HG02588 (cell line): ENCODE data around the gene MET.
"Not testable (repeated sequence)": the region's sequence is repeated elsewhere in the genome, so short reads cannot be mapped to it uniquely, and the experiment has no call there.

Experiments used
- ATAC-seq: cut with Tn5 transposase; IDR thresholded peaks from one replicate; pipeline ENCODE4 v1.9.1; 2021; ENCODE audit warnings: mild to moderate bottlenecking, moderate library complexity; ENCODE audit not compliant: unreplicated experiment

MET gene

DNA sequence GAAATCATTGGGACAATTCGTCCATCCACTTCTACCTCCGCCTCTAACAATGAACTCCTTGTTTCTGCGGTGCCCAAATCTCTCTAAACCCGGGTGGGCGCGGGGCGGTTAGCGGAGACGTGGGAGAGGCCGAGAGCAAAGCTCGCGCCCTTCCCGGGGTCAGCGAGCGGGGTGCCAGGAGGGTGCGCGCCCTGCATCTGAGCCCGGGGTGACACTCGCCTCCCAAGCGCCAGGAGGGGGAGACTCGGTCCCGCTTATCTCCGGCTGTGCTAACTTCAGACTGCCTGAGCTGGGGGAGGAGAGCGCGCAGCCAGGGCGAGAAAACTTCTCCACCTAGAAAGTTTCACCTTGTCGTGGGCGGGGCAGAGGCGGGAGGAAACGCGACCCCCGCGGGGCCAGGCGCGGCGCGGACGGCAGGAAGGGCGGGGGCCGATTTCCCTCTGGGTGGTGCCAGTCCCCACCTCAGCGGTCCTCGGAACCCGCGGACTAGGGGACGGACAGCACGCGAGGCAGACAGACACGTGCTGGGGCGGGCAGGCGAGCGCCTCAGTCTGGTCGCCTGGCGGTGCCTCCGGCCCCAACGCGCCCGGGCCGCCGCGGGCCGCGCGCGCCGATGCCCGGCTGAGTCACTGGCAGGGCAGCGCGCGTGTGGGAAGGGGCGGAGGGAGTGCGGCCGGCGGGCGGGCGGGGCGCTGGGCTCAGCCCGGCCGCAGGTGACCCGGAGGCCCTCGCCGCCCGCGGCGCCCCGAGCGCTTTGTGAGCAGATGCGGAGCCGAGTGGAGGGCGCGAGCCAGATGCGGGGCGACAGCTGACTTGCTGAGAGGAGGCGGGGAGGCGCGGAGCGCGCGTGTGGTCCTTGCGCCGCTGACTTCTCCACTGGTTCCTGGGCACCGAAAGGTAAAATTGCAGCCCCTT is at the start of gene MET:
MET (plus strand) TSS at position 516 of the 915 bp plus-strand sequence. CDS start 26,889 bp downstream, outside the sequence.
- ATAC-seq: peak; percentile 95

DNA sequence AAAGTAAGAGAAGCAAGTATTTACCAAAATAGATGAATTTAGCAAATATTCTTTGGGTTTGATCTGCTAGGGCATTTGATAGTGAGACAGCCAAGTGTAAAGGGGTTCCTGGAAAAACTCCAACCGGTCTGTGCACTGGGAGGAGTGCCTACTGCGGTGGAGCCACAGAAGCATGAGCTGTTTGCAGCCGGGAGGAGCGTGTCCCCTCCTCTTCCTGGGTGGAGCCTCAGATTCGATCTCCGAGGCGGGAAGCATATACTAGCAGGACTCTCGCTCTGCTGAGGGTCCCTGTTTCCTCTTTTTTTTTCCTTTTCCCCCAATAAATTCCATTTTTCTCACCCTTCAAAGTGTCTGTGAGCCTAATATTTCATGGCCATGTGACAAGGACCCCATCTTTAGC is 45.1 kb upstream of the MET start:
- no peak for ATAC-seq

DNA sequence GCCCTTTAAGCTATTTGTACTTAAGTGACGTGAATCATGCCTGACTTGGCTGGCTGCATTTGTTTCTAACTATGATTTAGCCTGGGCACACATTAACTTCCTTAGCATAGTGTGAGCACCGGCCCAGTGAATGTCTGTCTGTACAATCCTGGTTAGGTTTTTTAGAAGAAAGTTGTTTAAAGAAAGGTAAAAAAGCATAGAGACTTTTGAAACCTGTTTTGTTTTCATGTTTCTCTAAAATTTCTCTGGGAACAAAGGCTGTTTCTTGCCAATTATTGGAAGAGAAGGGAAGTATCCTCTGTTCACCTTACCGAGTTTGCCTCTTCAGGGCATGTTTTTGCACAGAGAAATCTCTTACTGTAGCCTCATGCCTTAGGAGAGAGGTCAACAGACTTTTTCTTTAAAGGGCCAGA is 42.9 kb upstream of the MET start:
- no peak for ATAC-seq

DNA sequence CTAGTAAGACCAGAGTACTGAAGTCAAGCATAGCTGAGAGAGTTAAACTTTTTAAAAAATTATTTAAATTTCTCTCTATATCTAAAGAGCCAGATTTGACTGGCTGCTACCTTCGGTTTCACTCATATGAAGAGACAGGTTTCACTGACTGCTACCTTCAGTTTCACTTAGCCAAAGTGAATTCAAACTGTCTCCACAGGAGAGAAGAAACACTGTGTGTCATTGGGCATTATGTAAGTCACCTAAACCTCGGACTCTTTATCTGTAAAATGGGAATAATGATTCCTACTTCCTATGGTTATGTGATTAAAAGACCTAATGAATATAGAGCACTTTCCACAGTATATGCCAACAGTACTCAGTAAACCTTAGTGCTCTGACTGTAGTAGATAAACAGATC is 41.6 kb upstream of the MET start:
- peak; percentile 90 for ATAC-seq

DNA sequence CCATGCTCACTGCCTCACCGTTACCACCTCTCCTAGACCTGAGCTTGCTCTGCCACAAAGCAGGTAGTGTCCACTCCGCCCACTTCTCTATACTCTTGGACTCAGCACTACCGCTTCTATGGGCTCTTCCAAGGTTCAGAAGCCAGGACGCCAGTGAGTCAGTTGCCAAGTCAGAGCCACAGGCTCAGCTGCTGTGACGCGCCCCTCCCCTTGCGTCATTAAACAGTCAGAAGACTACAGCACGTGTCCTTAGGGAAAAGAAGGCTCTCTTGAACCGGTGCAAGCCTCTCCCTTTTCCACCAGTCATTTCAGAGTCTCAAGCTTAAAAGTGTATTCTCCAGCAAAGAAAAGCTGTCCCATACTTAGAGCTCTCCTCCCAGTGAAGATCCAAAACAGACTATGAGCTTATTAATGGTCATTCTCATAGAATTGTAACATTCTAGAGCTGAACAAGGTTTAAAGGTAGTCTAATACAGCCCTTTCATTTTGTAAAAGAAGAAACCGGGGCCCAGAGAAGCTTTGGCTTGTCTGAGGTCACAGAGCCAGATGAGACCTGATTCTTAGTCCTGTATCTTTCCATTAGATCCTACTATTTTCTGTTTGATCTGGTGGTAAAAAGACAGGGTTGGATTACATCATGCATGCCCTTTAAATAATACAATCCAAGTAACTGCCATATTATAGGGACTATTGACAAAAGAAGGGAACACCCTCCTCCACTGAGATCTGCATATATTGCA is 40.9 kb upstream of the MET start:
- peak; percentile 56 for ATAC-seq

DNA sequence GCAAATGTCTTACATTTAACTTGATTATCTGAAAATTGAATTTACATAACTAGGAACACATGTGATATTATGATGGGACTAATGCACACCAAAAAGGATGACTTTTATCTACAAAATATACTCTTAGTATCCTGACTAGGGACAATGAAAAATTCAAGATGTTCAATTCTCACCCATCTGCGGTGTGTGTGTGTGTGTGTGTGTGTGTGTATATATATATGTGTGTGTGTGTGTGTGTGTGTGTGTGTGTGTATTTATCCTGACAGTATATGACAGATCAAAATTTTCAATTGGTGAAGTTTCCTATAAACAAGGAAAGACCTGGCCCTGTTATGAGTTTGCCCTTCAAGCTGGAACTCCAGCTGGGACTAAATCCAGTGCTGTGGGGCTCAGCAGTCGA is 40.3 kb upstream of the MET start:
- ATAC-seq: no peak

DNA sequence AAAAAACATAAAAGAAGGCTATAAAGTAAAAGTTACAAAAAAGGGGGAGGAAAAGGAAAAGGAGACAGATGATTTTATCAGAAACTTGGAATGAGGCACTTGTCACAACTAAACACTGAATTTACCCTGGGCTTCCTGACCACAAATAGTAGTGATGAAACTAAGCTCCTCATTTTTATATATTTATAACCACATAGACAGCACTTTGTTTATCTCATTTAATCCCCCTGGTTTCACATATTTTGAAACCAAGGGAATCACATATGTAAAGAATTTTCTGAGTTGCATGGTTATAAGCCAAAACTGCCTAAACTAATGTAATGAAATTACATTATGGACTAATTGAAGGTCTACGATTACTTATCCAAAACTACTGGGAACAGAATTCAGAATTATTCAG is 39.6 kb upstream of the MET start:
- no peak for ATAC-seq

DNA sequence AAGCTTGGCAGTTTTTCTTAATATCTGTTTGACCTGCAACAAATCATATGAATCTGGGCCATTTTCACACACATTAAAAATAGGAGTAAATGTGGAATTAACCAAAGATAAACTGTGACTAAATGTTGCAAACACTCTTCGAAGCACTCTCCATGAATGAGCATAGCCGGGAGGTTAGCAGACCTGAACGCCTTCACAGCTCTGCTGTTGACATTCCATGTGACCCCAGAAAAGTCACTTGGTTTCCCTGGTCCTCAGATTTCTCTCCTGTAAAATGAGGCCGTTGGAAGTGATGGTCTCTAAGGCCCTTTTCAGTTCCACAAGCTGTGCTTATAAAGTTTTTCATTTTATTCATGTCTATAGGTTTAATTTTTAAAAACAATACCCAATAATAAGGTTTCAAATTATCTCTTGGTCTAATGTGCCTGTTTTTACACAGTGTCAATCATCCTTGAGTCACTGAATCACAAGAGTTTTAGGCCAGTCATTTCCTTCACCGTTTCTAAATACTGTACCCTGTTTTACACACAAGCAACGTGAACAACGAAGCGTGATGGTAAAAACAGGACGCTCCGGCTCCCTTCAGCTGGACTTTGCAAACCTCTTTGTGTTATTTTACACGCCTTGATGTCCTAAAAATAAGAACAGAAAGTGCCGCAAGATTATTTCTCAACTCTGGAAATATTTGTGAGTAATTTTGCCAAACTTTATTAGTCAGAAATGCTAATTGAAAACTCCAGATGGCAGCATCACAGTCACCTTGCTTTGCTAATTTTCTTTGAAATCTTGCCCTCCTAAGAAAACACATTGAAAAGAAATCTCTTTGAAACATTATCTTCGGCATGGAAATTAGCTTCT is 38.6 kb upstream of the MET start:
- peak; percentile 40 for ATAC-seq

DNA sequence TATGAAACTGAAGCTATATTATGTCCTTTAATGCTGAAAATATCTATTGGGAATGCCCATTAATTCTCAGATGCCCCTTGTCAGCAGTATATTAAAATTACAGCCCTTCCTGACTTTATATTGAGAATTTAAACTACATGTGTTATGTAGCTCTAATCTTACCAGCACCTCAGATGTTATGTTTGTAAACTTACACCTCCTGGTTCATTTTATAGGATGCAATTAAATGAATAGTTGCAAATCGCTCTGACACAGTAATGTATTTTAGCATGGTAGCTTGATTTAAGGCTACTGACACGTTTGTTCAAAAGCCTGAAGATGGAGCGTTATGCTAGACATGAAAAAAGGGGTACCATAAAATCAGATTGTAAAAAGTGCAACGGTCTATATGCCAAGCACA is 35.0 kb upstream of the MET start:
- ATAC-seq: no peak

DNA sequence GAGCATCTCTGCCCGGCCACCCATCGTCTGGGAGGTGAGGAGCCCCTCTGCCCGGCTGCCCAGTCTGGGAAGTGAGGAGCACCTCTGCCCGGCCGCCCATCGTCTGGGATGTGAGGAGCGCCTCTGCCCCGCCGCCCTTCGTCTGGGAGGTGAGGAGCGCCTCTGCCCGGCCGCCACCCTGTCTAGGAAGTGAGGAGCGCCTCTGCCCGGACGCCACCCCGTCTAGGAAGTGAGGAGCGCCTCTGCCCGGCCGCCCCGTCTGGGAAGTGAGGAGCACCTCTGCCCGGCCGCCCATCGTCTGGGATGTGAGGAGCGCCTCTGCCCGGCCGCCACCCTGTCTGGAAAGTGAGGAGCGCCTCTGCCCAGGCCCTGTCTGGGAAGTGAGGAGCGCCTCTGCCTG is 33.4 kb upstream of the MET start:
- ATAC-seq: not testable (repeated sequence)

DNA sequence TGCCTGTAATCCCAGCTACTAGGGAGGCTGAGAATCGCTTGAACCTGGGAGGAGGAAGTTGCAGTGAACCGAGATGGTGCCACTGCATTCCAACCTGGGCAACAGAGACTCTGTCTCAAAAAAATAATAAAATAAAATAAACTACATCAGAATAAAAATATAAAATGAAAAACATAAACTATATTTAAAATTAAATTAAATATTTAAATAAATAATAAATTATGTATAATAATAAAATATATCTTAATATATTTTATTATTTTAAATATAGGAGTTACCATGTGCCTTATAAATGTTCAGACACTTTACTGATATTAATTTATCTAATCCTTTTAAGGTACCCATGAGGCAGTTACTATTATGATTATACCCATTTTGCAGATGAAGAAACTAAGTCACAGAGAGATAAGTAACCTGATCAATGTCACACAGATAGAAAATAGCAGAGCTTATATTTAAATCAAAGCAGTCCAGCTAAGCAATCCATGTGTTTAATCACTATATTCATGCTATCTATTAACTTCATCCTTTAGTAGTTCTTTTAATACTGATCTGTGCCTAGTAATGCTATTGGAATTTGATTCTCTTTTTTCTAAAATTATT is 30.3 kb upstream of the MET start:
- ATAC-seq: no peak

DNA sequence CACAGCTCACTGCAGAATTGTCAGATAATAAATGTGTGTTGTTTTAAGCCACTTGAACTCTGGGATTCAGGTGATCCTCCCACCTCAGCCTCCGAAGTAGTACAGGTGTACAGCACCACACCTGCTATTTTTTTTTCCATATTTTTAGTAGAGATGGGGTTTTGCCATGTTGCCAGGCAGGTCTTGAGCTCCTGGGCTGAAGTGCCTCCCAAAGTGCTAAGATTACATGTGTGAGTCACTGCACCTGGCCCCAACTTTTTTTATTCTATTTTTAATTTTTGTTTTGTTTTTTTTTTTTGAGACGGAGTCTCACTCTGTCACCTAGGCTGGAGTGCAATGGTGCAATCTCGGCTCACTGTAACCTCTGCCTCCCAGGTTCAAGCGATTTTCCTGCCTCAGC is 28.8 kb upstream of the MET start:
- not testable (repeated sequence) for ATAC-seq

DNA sequence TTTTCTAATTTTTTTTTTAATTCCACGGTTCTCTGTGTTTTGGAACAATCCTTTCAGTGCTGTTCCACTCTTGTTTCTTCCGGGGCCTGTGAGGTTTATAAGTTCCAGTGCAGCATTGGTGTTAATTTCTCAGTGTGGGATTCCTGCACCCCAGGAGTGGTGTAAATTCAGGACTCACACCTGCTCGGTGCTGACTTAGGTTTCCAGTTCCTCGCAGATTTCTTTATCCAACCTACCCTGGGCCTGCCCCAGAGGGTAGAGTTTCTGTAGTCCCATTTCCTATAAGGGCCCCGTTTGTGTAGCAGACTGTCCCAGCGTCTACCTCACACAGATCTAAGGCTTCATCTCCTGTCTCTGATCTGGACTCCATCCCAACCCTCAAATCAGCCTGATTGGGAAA is 27.4 kb upstream of the MET start:
- no peak for ATAC-seq

DNA sequence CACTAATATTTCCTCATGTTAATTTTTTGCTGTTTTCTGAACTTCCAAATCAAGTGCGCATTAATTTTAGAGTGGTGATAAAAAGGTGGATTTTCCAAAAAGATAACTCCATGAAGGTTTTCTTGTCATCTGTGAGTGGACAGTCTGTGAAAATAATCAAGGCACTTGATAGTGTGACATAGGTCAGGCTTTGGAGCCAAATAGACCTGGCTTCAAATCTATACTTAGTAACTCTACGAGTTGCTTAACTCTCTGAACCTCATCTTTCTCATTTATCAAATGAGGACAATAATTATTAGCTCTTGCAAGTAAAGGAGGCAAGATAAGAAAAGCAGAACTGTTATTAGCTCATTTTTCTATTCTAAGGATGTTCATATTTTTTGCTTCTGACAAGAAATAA is 24.7 kb upstream of the MET start:
- ATAC-seq: no peak

DNA sequence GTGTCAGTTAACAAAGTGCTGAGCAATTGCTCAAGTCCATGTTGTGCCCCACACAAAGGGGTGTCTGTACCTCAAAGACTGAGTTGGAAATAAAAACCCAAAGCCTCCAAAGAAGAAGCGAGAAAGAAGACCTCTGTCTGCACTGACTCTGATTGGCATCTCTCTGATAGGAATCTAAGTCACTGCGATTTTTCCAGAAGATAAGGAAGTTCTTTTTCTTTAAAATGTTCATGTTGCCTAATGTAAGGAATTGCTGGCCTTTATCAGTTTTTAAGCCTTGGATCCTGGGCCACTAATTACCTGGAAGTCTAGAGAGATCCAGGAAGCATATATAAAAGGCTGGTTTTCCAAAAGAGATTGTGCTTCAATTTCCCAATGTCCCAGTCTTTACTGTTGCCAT is 24.1 kb upstream of the MET start:
- no peak for ATAC-seq

DNA sequence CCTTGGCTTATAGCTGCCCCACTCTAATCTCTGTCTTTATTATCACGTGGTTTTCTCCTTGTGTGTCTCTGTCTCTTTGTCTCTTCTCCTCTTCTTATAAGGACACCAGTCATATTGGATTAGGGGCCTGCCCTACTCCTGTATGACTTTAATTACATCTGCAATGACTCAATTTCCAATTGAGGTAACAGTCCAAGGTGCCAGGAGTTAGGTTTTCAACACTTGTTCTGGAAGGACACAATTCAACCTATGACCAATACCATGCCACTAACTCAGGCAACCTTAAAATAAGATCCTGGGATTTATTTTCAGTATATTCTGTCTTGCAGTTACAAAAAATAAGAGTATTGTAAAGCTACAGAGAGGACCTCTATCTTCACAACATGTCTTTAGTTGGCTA is 21.6 kb upstream of the MET start:
- no peak for ATAC-seq

DNA sequence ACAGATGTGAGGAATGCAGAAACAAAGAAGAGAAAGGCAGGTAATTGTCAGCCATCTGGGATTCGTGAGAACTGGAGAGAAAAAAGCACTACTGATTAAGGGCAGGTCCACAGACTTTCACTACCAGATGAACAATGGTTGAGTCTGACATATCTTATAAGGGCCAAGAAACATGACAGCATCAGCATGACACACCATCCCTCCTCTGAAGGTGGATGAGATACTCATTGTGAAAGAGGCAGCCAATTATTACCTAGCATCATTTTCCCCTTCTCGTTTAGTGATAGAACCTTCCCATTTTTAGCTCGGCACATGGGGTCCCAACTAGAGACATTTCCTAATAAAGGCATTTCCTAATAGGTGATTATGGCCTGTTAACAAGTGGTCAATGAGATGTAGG is 19.2 kb upstream of the MET start:
- ATAC-seq: peak; percentile 51

DNA sequence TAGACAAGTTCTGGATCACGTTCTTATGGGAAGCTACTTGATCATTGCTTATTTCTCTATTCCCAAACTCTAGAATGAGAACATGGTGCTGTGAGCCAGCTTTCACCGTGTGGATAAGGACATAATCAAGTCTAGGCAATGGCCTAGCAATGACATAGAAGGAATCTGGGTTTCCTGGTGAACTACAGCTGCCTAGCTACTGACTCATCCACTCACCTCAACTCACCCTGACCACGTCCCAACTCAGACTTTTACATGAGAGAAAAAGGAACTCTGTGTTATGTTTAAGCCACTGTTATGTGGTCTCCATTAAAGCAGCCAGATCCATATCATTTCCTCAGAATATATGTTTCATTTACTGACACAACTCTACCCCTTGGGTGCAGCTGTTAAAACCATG is 18.8 kb upstream of the MET start:
- peak; percentile 51 for ATAC-seq

DNA sequence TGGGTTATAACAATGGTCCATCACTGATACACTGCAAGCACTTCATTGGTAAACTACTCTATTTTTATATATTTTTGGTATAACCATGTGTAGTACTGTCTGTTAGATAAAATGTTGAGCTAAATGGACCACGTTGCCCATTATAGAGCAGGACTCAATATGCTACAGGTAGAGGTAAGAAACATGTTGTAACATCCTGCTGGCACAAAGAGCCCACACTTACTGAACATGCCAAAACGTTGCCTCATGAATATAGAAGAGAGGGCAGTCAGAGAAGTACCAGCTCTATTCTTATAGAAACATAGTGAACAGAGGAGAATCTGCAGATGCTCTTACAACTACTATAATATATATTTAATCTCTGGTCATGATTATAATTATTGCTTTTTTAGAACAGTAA is 18.4 kb upstream of the MET start:
- ATAC-seq: no peak

DNA sequence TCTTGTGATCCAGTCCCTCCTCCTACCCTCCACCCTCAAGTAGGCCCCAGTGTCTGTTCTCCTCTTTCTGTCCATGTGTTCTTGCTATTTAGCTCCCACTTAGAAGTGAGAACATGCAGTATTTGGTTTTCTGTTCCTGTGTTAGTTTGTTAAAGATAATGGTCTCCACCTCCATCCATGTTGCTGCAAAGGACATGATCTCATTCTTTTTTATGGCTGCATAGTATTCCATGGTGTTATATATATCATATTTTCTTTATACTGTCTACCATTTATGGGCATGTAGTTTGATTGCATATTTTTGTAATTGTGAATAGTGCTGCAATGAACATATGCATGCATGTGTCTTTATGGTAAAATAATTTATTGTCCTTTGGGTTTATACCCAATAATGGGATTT is 12.7 kb upstream of the MET start:
- ATAC-seq: not testable (repeated sequence)

DNA sequence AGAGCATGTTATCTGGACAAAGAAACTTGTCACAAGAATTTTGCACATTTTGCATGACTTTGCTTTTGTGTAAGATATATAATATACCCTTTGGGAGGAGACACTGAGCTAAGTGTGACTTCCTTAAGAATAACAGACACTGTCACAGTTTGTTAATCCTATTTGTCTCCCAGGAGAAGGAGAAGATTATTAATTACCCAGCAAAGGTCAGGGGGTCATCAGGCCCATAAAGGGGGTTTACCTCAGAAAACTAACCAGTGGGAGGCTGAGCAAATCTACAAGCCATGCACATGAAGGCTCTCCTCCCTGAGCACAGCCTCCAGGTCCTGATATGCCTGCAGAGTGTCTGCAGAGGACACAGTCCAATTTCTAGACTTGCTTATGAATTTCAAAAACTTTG is 10.1 kb upstream of the MET start:
- ATAC-seq: no peak
